ENCODE data around the gene TEX48.

The TEX48 gene

DNA sequence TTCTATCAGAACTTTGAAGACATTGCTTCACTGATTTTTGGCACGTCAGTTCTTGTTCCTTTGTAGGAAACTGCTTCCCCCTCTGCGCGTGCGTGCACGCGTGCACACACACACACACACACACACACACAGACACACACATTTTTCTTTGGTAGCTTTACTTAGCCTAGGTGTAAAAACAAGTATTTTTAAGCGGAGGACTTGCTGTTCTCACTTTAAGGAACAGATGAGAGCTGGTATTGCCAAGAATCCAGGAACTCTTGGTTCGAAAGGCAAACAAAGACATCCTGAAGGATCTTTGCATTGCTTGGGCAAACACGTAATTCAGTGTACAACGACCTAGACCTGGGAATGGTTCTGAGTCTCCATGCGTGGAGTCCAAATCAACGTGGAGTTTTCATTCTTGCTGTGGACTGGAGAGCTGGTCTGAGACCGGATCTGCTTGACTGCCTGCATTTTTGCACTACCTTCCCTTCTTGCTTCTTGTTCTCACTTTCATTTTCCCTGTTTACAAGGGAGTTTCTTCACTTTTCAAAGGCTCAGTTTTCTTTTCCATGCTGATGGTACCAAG is 62.7 kb downstream of the TEX48 start:
- FAIRE-seq: no peak

DNA sequence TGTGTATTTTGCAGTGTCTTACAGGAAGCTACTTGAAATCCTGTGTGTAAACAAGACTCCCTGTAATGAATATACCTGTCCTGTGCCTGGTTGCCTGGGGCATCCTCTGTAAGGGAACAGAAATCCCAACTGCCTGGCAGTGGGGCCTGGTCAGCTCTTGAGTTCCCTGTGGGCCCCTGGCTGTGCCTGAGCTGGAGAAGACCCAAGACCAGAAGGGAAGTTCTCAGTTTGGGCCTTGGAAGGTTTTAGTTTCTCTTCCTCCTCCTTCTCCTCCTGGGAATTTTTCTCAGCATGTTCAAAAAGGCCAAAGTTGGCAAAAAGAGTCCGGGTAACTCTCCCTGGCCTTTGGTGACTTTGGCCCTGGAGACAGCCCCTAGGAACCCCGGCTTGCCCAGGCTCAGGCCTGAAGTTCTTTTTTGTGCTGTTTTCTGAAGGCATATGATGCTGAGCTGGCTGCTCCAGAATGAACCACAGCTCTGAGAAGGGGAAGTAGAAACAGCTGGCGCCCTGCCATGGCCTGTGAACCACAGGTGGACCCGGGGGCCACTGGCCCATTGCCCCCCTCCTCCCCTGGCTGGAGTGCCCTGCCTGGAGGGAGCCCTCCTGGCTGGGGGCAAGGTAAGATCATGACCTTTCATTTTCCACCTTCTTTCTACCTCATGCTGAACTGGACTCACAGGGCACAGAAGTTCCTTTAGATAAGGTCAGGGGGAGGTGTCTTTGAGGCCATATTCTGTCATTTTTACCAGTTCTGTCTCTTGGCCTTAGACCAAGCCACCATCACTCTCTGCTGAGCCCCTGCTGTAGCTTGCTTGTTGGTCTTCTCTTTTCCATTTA is 65.1 kb downstream of the TEX48 start:
- no peak for FAIRE-seq

All from islet of Langerhans (tissue), 1 donor.